ENCODE results near the gene ENTPD2.

- TF ChIP-seq FOSL1 (IDR thresholded peaks at IDR 0.05; ENCODE audit: low read depth) = no peak
- TF ChIP-seq CTCF (IDR thresholded peaks at IDR 0.05 in 2 of 3, conservative IDR thresholded peaks at IDR 0.05 in 1 of 3; ENCODE audit: borderline replicate concordance in 1 of 3, insufficient read depth in 1 of 3, low read depth in 2 of 3, low read length in 2 of 3) = no peak
- TF ChIP-seq EZH2phosphoT487 (IDR thresholded peaks at IDR 0.05; ENCODE audit: borderline replicate concordance) = no peak
- no peak for TF ChIP-seq MAX (IDR thresholded peaks at IDR 0.05)
- TF ChIP-seq SRF (IDR thresholded peaks at IDR 0.05; ENCODE audit: low read depth) = no peak
- no peak for TF ChIP-seq CEBPB (IDR thresholded peaks at IDR 0.05; ENCODE audit: low read depth)
- TF ChIP-seq POLR2A (IDR thresholded peaks at IDR 0.05; ENCODE audit: borderline replicate concordance, extremely low read depth, insufficient read depth, insufficient read length) = no peak
These were observed 32.9 kb upstream of the ENTPD2 start, which contains the start of gene MAN1B1 for GRCh38 chr9:137086531-137087408.

Data from HCT116 (cell line).